Spleen (tissue), 11 donors: ENCODE measurements around the gene PARVA. TPM values are rescaled to one million over a fixed set of nuclear protein-coding genes. Genes with fewer than 3 reads are reported as not detected.

Experiments used
- DNase-seq: peaks from one replicate; pipeline ENCODE4 v3.0.0-alpha.2; 2020
- H3K27ac ChIP-seq, 8 donors: fragments of 200-600 bp; sonication (generic) in 7 of 8; 1 replicate in 4 of 8; 2 replicates in 4 of 8; pipeline versions ENCODE4 v1.5.0 to v1.8.0; 2016 to 2021; ENCODE audit warnings: inconsistent platforms in 4 of 8, mild to moderate bottlenecking in 4 of 8, moderate library complexity in 1 of 8
- H3K27me3 ChIP-seq, 7 donors: fragments of 200-600 bp; sonication (generic) in 6 of 7; replicated peaks in 1 of 7; 1 replicate in 4 of 7; 2 replicates in 3 of 7; pipeline versions ENCODE4 v1.5.0 to v1.8.0; 2016 to 2021; ENCODE audit warnings: inconsistent platforms in 3 of 7, mild to moderate bottlenecking in 1 of 7
- H3K36me3 ChIP-seq, 6 donors: fragments of 200-600 bp; sonication (generic) in 5 of 6; 1 replicate in 4 of 6; 2 replicates in 2 of 6; pipeline versions ENCODE4 v1.5.0 to v1.8.0; 2016 to 2021; ENCODE audit warnings: inconsistent platforms in 2 of 6
- H3K4me1 ChIP-seq, 6 donors: fragments of 200-600 bp; sonication (generic) in 5 of 6; 1 replicate in 3 of 6; 2 replicates in 3 of 6; pipeline versions ENCODE4 v1.5.0 to v1.8.0; 2016 to 2021; ENCODE audit warnings: inconsistent platforms in 3 of 6
- H3K4me3 ChIP-seq, 8 donors: fragments of 200-600 bp; sonication (generic) in 7 of 8; 1 replicate in 4 of 8; 2 replicates in 4 of 8; pipeline versions ENCODE4 v1.5.0 to v1.8.0; 2016 to 2021; ENCODE audit warnings: inconsistent platforms in 4 of 8, mild to moderate bottlenecking in 4 of 8, moderate library complexity in 2 of 8
- H3K9me3 ChIP-seq, 8 donors: fragments of 200-600 bp; sonication (generic) in 7 of 8; 1 replicate in 4 of 8; 2 replicates in 4 of 8; pipeline versions ENCODE4 v1.5.0 to v1.8.0; 2016 to 2021; ENCODE audit warnings: inconsistent platforms in 4 of 8
- CTCF ChIP-seq, 11 experiments: fragments of 200-600 bp in 7 of 11; fragments of 450-650 bp in 4 of 11; sonication (generic) in 4 of 11; IDR thresholded peaks in 8 of 11; conservative IDR thresholded peaks in 3 of 11; 1 replicate in 7 of 11; 2 replicates in 4 of 11; pipeline versions ENCODE4 v1.4.0 to v1.8.0; 2016 to 2021; ENCODE audit warnings: antibody characterized with exemption in 11 of 11, inconsistent platforms in 4 of 11, mild to moderate bottlenecking in 1 of 11
- POLR2A ChIP-seq, 3 donors: fragments of 450-650 bp; IDR thresholded peaks; one replicate each; pipeline ENCODE4 v1.5.1; 2017; ENCODE audit warnings: antibody characterized with exemption in 3 of 3, mild to moderate bottlenecking in 1 of 3
- POLR2AphosphoS5 ChIP-seq, 3 donors: sonication (generic); formaldehyde crosslinking; IDR thresholded peaks; one replicate each; pipeline ENCODE4 v1.5.1; 2017; ENCODE audit warnings: antibody characterized with exemption in 3 of 3
- WGBS, 5 donors: extraction: QIAGEN DNeasy Blood & Tissue Kit in 3 of 5; methylation state at CpG; one replicate each; pipeline versions ENCODE4 v1.1.5 to v1.1.7; 2013 to 2018; 5-methylcytosine and 5-hydroxymethylcytosine counted together
- intact Hi-C: fragments of 100-400 bp; cut with DNase I; formaldehyde crosslinking; loops from one replicate; pipeline ENCODE4 v1.15.0; 2023; ENCODE audit warnings: low total_unique reads
- polyA plus RNA-seq, 3 donors: library from polyadenylated mRNA; stranded (reverse); fragments of 200-250 nt; gene quantifications; one replicate each; pipeline ENCODE4 v1.2.1, GENCODE V29; 2013
- total RNA-seq, 7 donors: library from RNA; depleted of rRNA in 3 of 7; stranded (reverse); fragments of >200 nt in 3 of 7; fragmentation: NEBNext Ultra II Directional in 4 of 7; extraction: Animal tissue kit (Norgen Biotek cat#: 25700) in 4 of 7; gene quantifications; one replicate each; pipeline versions ENCODE4 v1.1.0 to v1.2.1, GENCODE V29; 2016 to 2021
- donor health status: healthy with polysubstance abuse.
- donor health status: DM: no; HTN: no; CAD: no; lungs with moderate emphysema.
- donor health status: DM: no; HTN: no; CAD: no.
- donor health status: Bipolar disorder and iron deficiency.
- donor health status: healthy.
- donor health status: DM: no; HTN: no; CAD: no.
- donor health status: DM: yes; HTN: yes; CAD: no.

Gene PARVA
- total and polyA plus RNA-seq, 10 donors: 3.8 to 56.6 (median 23.3) TPM

GRCh38 chr11:12430954-12431595 lies 53.7 kb downstream of the PARVA start:
- H3K9me3 ChIP-seq: no peaks in the 10 kb centered on the region
- peaks cover 0 to 15% (median 0%) of the 10 kb centered on the region in 6 donors for H3K4me1 ChIP-seq
- WGBS, 5 donors: 63 to 81% (median 70%) methylated on average over 5 of the region's 5 CpGs
- H3K4me3 ChIP-seq: no peak overlapping the region
- TF ChIP-seq POLR2AphosphoS5 (IDR thresholded peaks at IDR 0.05) (no peak), CTCF (IDR thresholded peaks at IDR 0.05 in 8 of 11, conservative IDR thresholded peaks at IDR 0.05 in 3 of 11) (no peak), POLR2A (IDR thresholded peaks at IDR 0.05) (no peak)
- intact Hi-C loops: loop anchor here (10.0 kb wide), 1 partner anchor 54 kb away; no protein-coding TSS in a partner anchor
- DNase-seq: no peak
- H3K36me3 ChIP-seq: no peaks in the 10 kb centered on the region
- H3K27ac ChIP-seq: peak overlapping the region in 1 of 8 donors; percentile 13
- H3K27me3 ChIP-seq: no peaks in the 10 kb centered on the region

GRCh38 chr11:12432507-12432906 lies 55.1 kb downstream of the PARVA start:
- Histone ChIP-seq H3K36me3 (no peaks in the 10 kb centered on the region), H3K27ac (no peak overlapping the region), H3K4me1 (peaks cover 0 to 18% (median 0%) of the 10 kb centered on the region in 6 donors), H3K9me3 (no peaks in the 10 kb centered on the region), H3K27me3 (no peaks in the 10 kb centered on the region), H3K4me3 (no peak overlapping the region)
- intact Hi-C loops: loop anchor here (10.0 kb wide), 1 partner anchor 52 kb away; no protein-coding TSS in a partner anchor
- TF ChIP-seq POLR2A (IDR thresholded peaks at IDR 0.05) (no peak), CTCF (IDR thresholded peaks at IDR 0.05 in 8 of 11, conservative IDR thresholded peaks at IDR 0.05 in 3 of 11) (no peak), POLR2AphosphoS5 (IDR thresholded peaks at IDR 0.05) (no peak)
- DNase-seq: no peak
- WGBS, 5 donors: 84 to 97% (median 94%) methylated on average over 6 of the region's 6 CpGs

GRCh38 chr11:12433121-12433520 lies 55.8 kb downstream of the PARVA start:
- no peak for DNase-seq
- Histone ChIP-seq H3K4me3 (no peak overlapping the region), H3K9me3 (no peaks in the 10 kb centered on the region), H3K4me1 (peaks cover 0 to 18% (median 0%) of the 10 kb centered on the region in 6 donors), H3K27ac (peak overlapping the region in 1 of 8 donors; percentile 27), H3K36me3 (no peaks in the 10 kb centered on the region), H3K27me3 (no peaks in the 10 kb centered on the region)
- WGBS, 5 donors: 76 to 92% (median 83%) methylated on average over 3 of the region's 3 CpGs
- intact Hi-C loops: loop anchor here (10.0 kb wide), 1 partner anchor 52 kb away; no protein-coding TSS in a partner anchor
- TF ChIP-seq POLR2A (IDR thresholded peaks at IDR 0.05): no peak
- no peak for TF ChIP-seq CTCF (IDR thresholded peaks at IDR 0.05 in 8 of 11, conservative IDR thresholded peaks at IDR 0.05 in 3 of 11)
- TF ChIP-seq POLR2AphosphoS5 (IDR thresholded peaks at IDR 0.05): no peak

GRCh38 chr11:12433571-12434324 lies 56.4 kb downstream of the PARVA start:
- Histone ChIP-seq H3K27ac (peak overlapping the region in 4 of 8 donors; percentile 5 to 45 (median 26)), H3K9me3 (no peaks in the 10 kb centered on the region), H3K4me3 (no peak overlapping the region), H3K4me1 (peaks cover 0 to 18% (median 0%) of the 10 kb centered on the region in 6 donors), H3K27me3 (no peaks in the 10 kb centered on the region), H3K36me3 (no peaks in the 10 kb centered on the region)
- intact Hi-C loops: loop anchor here (10.0 kb wide), 1 partner anchor 51 kb away; no protein-coding TSS in a partner anchor
- 76 to 86% (median 85%) methylated on average over 16 of the region's 16 CpGs for WGBS, 5 donors
- DNase-seq: no peak
- TF ChIP-seq POLR2A (IDR thresholded peaks at IDR 0.05) (no peak), POLR2AphosphoS5 (IDR thresholded peaks at IDR 0.05) (no peak), CTCF (IDR thresholded peaks at IDR 0.05 in 8 of 11, conservative IDR thresholded peaks at IDR 0.05 in 3 of 11) (no peak)
